Fibroblast of mammary gland (primary cell): ENCODE measurements around the gene DISC1.

Experiments
- DNase-seq: peaks from one replicate; pipeline ENCODE4 v3.0.0-alpha.2; 2010; ENCODE audit warnings: low read depth
- H3K4me3 ChIP-seq: 2 replicates; pipeline ENCODE4 v1.5.1; 2011; ENCODE audit warnings: low read depth, mild to moderate bottlenecking, low read length, moderate library complexity; ENCODE audit not compliant: control insufficient read depth
- CTCF ChIP-seq: conservative IDR thresholded peaks from 2 replicates; pipeline ENCODE4 v1.5.1; 2011; ENCODE audit warnings: low read depth, low read length, inconsistent platforms; ENCODE audit not compliant: control insufficient read depth, insufficient read depth

The DISC1 gene

GRCh38 chr1:231826566-231826965 lies 200.0 kb downstream of the DISC1 start:
- no peak overlapping the region for H3K4me3 ChIP-seq
- TF ChIP-seq CTCF = no peak
- DNase-seq = no peak

GRCh38 chr1:231827337-231828105 lies 200.9 kb downstream of the DISC1 start:
- peak; percentile 86 for DNase-seq
- H3K4me3 ChIP-seq = no peak overlapping the region
- TF ChIP-seq CTCF = no peak

- no peak for TF ChIP-seq CTCF
- H3K4me3 ChIP-seq = no peak overlapping the region
- DNase-seq = peak; percentile 97
Measured at GRCh38 chr1:231828182-231828920, 201.8 kb downstream of the DISC1 start.

GRCh38 chr1:231829332-231829731 lies 202.7 kb downstream of the DISC1 start:
- no peak overlapping the region for H3K4me3 ChIP-seq
- TF ChIP-seq CTCF = no peak

GRCh38 chr1:231836227-231836893 lies 209.8 kb downstream of the DISC1 start:
- no peak for DNase-seq
- H3K4me3 ChIP-seq = no peak overlapping the region
- TF ChIP-seq CTCF = no peak

More at GRCh38 chr1:231829332-231829731, 202.7 kb downstream of the DISC1 start:
- DNase-seq = no peak

- DNase-seq = no peak
- no peak overlapping the region for H3K4me3 ChIP-seq
- TF ChIP-seq CTCF = no peak
Measured at GRCh38 chr1:231838521-231838920, 211.9 kb downstream of the DISC1 start.
